Activated T-cell treated with anti-CD3 and anti-CD28 coated beads, Interleukin-2, amount 50 U/mL, for 4 hours (primary cell): ENCODE results near the gene AQP11. TPM values are rescaled to one million over a fixed set of nuclear protein-coding genes. Genes with fewer than 3 reads are reported as not detected.
"Not testable (repeated sequence)": the region's sequence is repeated elsewhere in the genome, so short reads cannot be mapped to it uniquely, and the experiment has no call there.

Experiments used
- ATAC-seq, 2 donors: fragments of 200-7000 bp; cut with Tn5 transposase; one replicate each; pipeline ENCODE4 v1.10.0; 2021
- DNase-seq: peaks from one replicate; pipeline ENCODE4 v3.0.0-alpha.2; 2020
- H3K27me3 Mint-ChIP-seq: one replicate; pipeline ENCODE4 v1.8.0; 2021; ENCODE audit warnings: low read depth, mixed read lengths
- H3K36me3 Mint-ChIP-seq: one replicate; pipeline ENCODE4 v1.8.0; 2022; ENCODE audit warnings: mixed read lengths; ENCODE audit not compliant: insufficient read depth
- H3K4me1 Mint-ChIP-seq: one replicate; pipeline ENCODE4 v1.8.0; 2021; ENCODE audit warnings: low read depth, mixed read lengths
- H3K4me3 Mint-ChIP-seq: one replicate; pipeline ENCODE4 v1.8.0; 2021; ENCODE audit warnings: mild to moderate bottlenecking, moderate library complexity, mixed read lengths
- H3K9me3 Mint-ChIP-seq: one replicate; pipeline ENCODE4 v1.8.0; 2021; ENCODE audit warnings: mixed read lengths
- total RNA-seq, 3 donors: library from RNA; stranded (reverse); gene quantifications; one replicate each; pipeline ENCODE4 v1.2.1, GENCODE V29; 2021

The AQP11 gene
- under 1 TPM; 0.22 to 0.33 (median 0.26) TPM for total RNA-seq

- DNase-seq: peak; percentile 35
- Mint-ChIP-seq H3K4me3 (peak within 1 kb of the TSS; percentile 85), H3K27me3 (peaks cover 23% of the 10 kb centered on the region), H3K36me3 (no peaks in the 10 kb centered on the region), H3K9me3 (no peaks in the 10 kb centered on the region), H3K4me1 (peaks cover 18% of the 10 kb centered on the region)
- ATAC-seq: peak; percentile 85 to 88
These were observed at the start of gene AQP11 for GRCh38 chr11:77589521-77590193. AQP11 (plus strand) TSS chr11:77589953; CDS start chr11:77589993, 40 bp downstream.

GRCh38 chr11:77542296-77542695, 47.5 kb upstream of the AQP11 start:
- ATAC-seq: no peak
- DNase-seq: no peak
- no peaks in the 10 kb centered on the region for H3K4me1 Mint-ChIP-seq
- H3K4me3 Mint-ChIP-seq: no peak overlapping the region
- no peaks in the 10 kb centered on the region for H3K9me3 Mint-ChIP-seq
- no peaks in the 10 kb centered on the region for H3K36me3 Mint-ChIP-seq
- H3K27me3 Mint-ChIP-seq: no peaks in the 10 kb centered on the region

- ATAC-seq (no peak), DNase-seq (no peak)
- Mint-ChIP-seq H3K36me3 (no peaks in the 10 kb centered on the region), H3K4me3 (no peak overlapping the region), H3K9me3 (no peaks in the 10 kb centered on the region), H3K4me1 (peaks cover 4% of the 10 kb centered on the region), H3K27me3 (no peaks in the 10 kb centered on the region)
These were observed 42.5 kb upstream of the AQP11 start for GRCh38 chr11:77547047-77547836.

DNA sequence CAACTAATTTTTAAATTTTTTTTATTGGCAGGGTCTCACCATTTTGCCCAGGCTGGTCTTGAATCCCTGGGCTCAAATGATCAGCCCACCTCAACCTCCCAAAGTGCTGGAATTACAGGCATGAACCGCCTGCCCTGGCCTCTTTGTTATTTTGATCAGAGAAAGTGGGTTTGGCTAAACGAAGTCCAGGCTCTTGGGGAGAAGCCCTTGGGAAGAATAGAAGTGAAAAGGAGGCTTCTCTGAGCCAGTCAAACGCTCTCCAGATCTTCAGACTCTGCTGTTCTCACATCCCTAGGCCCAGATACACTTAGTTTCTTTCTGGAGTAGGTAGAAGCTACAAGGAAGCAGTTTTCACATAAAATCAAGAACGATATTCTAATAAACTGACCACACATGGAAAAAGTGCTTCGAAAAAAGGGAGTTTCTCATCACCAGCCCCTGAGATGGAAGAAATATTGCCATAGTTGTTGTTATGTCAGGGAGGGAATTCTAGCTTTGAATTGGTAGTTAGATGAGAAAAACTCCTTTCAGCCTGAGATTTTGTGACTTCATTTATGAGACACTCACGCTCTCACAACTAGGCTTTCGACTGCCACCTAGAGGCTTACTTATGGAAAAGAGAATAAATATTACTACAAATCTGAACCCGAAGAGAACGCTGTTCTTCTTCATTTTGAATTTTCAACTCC, 41.7 kb upstream of the AQP11 start:
- Mint-ChIP-seq H3K4me1 (peaks cover 4% of the 10 kb centered on the region), H3K9me3 (no peaks in the 10 kb centered on the region), H3K27me3 (no peaks in the 10 kb centered on the region), H3K36me3 (no peaks in the 10 kb centered on the region), H3K4me3 (no peak overlapping the region)
- DNase-seq (no peak), ATAC-seq (no peak)

- no peak for ATAC-seq
- H3K4me3 Mint-ChIP-seq: no peak overlapping the region
These were observed 41.0 kb upstream of the AQP11 start for GRCh38 chr11:77548552-77549445.

GRCh38 chr11:77551426-77551825, 38.3 kb upstream of the AQP11 start:
- ATAC-seq, H3K4me3 Mint-ChIP-seq, DNase-seq, H3K4me1 Mint-ChIP-seq, H3K27me3 Mint-ChIP-seq, H3K9me3 Mint-ChIP-seq, H3K36me3 Mint-ChIP-seq: not testable (repeated sequence)

More at GRCh38 chr11:77548552-77549445, 41.0 kb upstream of the AQP11 start:
- DNase-seq: no peak
- Mint-ChIP-seq H3K27me3 (no peaks in the 10 kb centered on the region), H3K9me3 (no peaks in the 10 kb centered on the region), H3K4me1 (peaks cover 4% of the 10 kb centered on the region), H3K36me3 (no peaks in the 10 kb centered on the region)

- H3K9me3 Mint-ChIP-seq: peaks cover 7% of the 10 kb centered on the region
- H3K27me3 Mint-ChIP-seq: peaks cover 2% of the 10 kb centered on the region
- ATAC-seq: no peak
- no peaks in the 10 kb centered on the region for H3K4me1 Mint-ChIP-seq
- no peaks in the 10 kb centered on the region for H3K36me3 Mint-ChIP-seq
- no peak overlapping the region for H3K4me3 Mint-ChIP-seq
- no peak for DNase-seq
These were observed 32.2 kb upstream of the AQP11 start for GRCh38 chr11:77557553-77557952.

DNA sequence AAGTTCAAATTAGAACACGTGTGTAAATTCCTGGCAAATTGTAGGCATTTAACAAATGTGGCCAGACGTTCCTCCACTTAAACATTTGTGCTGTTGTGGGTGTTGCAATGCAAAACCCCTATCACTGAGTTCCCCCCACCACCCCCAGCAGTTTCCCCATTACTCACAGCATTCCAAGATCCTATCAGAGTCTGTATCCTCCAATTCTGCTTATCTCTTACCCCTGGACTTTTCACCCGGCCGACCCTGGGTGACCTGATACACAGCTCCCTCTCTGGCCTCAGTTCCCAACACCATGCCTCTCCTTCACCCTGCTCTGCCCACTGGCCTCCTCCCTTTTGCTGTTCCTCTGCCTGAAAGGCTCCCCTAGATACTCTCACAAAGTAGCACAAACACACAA, 31.4 kb upstream of the AQP11 start:
- ATAC-seq: no peak
- Mint-ChIP-seq H3K4me3 (no peak overlapping the region), H3K36me3 (no peaks in the 10 kb centered on the region)

DNA sequence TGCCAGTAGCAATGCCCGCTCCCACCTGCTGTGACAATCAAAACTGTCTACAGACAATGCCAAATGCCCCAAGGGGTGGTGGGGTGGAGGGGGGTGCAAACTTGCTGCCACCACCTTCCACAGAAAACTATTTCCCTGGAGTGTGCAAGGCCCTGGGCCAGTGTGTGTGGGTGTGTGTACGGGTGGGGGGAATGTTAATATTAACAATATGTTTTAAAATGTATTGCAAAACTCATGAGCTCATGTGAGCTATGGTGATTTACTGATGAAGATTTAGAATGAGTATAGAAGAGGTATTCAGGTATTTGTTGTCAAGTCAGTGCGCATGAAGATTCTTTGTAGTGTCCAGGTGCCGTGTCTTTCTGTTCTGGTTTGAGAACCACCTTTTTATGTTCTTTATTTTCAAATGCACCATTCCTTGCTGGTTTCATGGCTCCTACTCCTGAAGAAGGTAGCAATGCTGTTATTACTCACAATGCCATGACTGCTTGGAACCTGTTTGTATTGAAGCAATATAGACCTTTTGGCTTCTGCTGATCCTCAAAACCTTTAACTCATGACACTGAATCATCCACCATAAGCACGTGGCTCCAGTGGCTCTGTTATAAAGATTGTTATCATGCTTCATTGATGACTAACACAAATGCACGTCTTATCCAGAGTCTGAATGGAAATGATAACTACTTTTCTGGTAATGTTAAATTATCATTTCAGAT, 29.9 kb upstream of the AQP11 start:
- Mint-ChIP-seq H3K36me3 (no peaks in the 10 kb centered on the region), H3K4me3 (no peak overlapping the region), H3K9me3 (peaks cover 11% of the 10 kb centered on the region), H3K4me1 (no peaks in the 10 kb centered on the region), H3K27me3 (peaks cover 2% of the 10 kb centered on the region)
- ATAC-seq (no peak), DNase-seq (no peak)

More for the DNA sequence above, 31.4 kb upstream of the AQP11 start:
- H3K4me1 Mint-ChIP-seq: no peaks in the 10 kb centered on the region
- no peak for DNase-seq
- H3K9me3 Mint-ChIP-seq: peaks cover 11% of the 10 kb centered on the region
- peaks cover 2% of the 10 kb centered on the region for H3K27me3 Mint-ChIP-seq

GRCh38 chr11:77560605-77561004, 29.1 kb upstream of the AQP11 start:
- Mint-ChIP-seq H3K4me3 (no peak overlapping the region), H3K4me1 (no peaks in the 10 kb centered on the region), H3K27me3 (peaks cover 6% of the 10 kb centered on the region), H3K9me3 (peaks cover 11% of the 10 kb centered on the region), H3K36me3 (no peaks in the 10 kb centered on the region)
- ATAC-seq (no peak), DNase-seq (no peak)

DNA sequence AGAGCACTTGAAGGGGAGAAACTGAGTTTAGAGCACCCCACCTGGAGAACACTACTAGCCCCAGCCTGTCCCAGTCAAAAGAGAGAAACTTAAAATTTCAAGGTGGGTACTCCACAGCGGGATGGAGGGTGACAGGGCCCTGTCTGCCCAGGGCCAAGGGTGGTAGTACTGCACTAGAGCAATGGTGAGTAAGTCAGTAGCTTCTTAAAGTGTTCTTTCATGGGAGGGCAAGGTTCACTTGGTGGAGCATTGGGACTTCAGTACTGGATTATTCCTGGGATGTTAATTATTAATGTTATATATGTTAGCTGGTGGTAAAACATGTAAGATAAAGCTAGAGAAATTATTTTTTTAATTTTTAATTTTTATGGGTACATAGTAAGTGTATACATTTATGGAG, 28.5 kb upstream of the AQP11 start:
- DNase-seq: no peak
- no peak for ATAC-seq
- no peak overlapping the region for H3K4me3 Mint-ChIP-seq
- H3K27me3 Mint-ChIP-seq: peaks cover 6% of the 10 kb centered on the region
- H3K36me3 Mint-ChIP-seq: no peaks in the 10 kb centered on the region
- no peaks in the 10 kb centered on the region for H3K4me1 Mint-ChIP-seq
- H3K9me3 Mint-ChIP-seq: peaks cover 11% of the 10 kb centered on the region

GRCh38 chr11:77568306-77568705, 21.4 kb upstream of the AQP11 start:
- DNase-seq (no peak), ATAC-seq (no peak)
- Mint-ChIP-seq H3K9me3 (no peaks in the 10 kb centered on the region), H3K36me3 (no peaks in the 10 kb centered on the region), H3K27me3 (peaks cover 13% of the 10 kb centered on the region), H3K4me3 (no peak overlapping the region), H3K4me1 (no peaks in the 10 kb centered on the region)

DNA sequence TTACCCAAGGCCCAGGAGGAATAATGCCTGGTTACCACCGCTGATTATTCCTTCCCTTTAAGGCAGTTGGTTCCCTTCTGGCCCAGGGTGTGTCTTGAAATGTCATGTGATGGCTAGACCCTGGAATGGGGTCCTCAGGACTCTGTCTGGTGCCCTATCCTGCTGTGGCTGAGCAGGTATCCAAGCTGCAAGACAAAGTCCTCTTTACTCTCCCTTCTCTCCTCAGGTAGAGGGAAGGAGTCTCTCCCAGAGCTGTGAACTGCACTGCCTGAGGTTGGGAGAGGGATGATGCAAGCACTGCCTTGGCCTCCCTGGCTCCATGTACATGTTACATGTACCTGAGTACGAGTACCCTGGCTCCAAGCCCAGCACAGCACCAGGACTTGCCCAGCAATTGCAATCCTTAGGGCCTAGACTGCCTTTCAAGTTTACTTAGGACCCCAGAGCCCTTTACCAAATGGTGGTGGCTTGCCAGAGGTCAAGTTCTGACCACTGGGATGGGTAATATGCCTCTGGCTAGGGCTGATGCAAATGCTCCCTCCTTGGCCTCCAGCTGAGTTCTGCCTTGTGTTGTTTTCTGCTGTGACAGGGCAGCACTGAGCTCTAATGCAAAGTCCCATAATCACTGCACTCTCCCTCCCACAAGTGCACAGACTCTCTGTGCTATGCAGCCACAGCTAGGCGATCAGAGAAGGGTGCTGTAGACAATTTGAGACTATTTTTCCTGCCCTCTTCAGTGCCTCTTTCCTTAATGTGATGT, 20.7 kb upstream of the AQP11 start:
- no peaks in the 10 kb centered on the region for H3K4me1 Mint-ChIP-seq
- H3K4me3 Mint-ChIP-seq: no peak overlapping the region
- no peak for ATAC-seq
- H3K27me3 Mint-ChIP-seq: peaks cover 13% of the 10 kb centered on the region
- H3K36me3 Mint-ChIP-seq: no peaks in the 10 kb centered on the region
- DNase-seq: no peak
- no peaks in the 10 kb centered on the region for H3K9me3 Mint-ChIP-seq
